GM19035 (cell line): ENCODE data around the gene FBXL13.
"Not testable (repeated sequence)": the region's sequence is repeated elsewhere in the genome, so short reads cannot be mapped to it uniquely, and the experiment has no call there.

ENCODE experiments used
- ATAC-seq: cut with Tn5 transposase; IDR thresholded peaks from one replicate; pipeline ENCODE4 v1.9.1; 2021; ENCODE audit not compliant: unreplicated experiment

FBXL13 gene

DNA sequence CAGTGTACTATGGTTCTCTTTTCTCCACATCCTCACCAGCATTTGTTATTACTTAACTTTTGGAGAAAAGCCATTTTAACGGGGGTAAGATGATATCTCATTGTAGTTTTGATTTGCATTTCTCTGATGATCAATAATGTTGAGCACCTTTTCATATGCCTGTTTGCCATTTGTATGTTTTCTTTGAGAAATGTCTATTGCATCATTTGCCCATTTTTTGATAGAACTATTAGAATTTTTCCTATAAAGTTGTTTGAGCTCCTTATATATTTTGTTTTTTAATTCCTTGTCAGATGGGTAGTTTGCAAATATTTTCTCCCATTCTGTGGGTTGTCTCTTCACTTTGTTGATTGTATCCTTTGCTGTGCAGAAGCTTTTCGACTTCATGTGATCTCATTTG is 172.5 kb downstream of the FBXL13 start:
- not testable (repeated sequence) for ATAC-seq

DNA sequence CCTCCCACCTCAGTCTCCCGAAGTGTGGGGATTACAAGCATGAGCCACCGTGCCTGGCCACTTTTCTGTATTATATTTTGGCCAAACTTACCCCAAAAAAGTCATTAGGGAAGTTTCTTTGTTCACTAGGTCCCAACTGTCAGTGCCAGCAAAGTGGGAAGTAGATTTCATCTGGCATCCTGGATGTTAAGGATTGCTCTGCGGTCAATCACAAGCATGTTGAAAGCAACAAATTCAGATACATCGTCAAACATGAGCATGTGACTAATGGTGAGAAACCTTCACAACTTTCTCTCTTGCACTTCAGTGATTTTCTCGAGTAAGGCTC is 176.1 kb downstream of the FBXL13 start:
- ATAC-seq: no peak

DNA sequence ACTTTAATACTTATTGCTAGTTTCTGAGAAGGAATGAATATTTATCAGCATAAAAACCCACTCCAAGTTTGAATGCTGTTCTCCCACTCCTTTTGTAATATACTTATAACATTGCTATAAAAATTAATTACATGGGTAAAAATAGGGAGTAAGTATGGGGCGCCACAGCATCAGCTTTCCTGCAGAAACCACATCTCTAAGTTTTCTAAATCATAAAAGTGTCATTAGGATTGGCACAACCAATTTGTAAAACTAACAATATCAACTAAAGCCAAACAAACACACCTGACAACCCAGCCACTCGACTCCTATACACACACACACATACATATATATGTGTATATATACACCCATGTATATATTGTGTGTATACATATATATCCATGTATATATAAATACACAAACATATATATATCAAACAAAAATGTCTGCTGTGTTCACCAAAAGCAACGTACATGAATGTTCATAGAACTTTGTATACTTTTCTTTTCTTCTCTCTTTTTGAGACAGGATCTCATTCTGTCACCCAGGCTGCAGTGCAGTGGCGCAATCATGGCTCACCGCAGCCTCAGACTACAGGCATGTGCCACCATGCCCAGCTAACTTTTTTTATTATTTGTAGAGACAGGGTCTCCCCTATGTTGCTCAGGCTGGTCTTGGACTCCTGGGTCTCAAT is 176.6 kb downstream of the FBXL13 start:
- no peak for ATAC-seq

DNA sequence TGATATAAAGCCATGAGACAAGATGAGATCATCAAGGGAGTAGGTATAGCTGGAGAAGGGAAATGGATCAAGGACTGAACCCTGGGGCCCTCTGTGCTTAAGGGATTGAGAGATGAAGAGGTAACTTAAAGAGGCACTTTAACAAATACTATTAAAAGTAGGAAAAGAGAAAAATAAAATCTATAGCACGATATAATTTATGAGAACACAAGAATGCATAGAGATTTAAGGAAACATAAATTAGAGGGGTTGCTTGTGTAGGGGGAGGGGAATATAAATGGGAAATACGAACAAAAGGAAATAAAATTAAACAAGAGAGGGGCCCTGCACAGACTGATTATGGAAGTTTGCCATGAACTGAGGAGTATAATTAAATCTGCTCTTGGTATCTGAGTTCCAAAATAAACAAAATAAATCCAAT is 177.4 kb downstream of the FBXL13 start:
- no peak for ATAC-seq

DNA sequence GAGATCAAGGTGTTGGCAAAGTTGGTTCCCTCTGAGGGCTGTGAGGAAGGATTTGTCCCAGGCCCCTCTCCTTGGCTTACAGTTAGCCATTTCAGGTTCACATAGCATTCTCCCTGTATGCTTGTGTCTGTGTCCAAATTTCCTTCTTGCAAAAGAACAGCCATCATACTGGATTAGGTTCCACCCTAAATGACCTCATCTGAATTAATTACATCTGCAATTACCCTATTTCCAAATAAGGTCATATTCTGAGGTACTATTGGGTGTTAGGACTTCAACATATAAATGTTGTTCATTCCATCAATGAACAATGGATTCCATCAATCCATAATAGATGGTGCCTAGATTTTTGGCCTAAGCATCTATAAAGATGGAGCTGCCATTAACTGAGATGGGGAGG is 178.0 kb downstream of the FBXL13 start:
- ATAC-seq: no peak

DNA sequence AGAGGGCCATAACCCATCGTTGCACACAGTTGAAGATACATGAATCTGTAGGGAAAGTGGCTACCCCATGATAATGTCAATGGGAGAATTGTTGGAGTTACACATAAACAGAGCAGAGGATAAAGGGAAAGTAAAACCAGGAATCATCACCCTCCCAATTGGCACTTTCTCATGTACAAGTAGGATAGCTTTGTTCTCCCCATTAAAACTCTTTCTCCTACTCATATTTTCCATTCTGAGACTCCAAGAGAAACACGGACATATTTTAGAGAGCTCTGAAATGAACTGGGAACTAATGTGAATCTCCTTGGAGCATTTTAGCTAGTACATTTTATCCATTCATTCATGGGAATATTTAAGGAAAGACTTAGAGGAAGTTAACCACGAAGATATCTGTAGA is 179.0 kb downstream of the FBXL13 start:
- no peak for ATAC-seq

DNA sequence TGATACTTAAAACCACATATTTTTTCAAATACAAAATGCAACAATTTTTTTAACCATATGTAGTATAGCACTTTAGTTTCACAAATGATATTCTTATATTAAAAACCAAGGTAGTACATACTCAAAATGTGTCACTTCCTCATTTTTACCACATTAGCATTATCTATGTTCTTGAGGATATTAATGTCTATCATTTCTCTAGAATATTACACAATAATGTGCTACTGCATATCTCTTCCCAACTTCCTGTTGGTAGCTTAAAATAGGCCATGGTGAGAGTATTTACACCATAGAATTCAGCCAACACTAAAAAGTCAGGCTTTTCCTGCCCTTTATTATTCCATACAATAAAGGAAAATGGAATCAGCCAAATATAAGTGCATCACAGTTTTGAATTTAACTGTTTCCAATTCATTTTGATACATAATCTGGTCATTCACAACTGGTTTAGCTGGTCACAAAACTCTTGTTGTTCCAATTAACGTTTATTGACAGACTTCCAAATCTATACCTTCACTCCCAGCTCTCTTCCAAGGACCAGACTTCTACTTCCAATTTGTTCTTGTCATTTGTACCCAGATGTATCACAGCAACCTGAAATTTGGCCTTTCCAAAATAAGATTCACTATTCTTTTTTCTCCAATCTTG is 181.8 kb downstream of the FBXL13 start:
- no peak for ATAC-seq

DNA sequence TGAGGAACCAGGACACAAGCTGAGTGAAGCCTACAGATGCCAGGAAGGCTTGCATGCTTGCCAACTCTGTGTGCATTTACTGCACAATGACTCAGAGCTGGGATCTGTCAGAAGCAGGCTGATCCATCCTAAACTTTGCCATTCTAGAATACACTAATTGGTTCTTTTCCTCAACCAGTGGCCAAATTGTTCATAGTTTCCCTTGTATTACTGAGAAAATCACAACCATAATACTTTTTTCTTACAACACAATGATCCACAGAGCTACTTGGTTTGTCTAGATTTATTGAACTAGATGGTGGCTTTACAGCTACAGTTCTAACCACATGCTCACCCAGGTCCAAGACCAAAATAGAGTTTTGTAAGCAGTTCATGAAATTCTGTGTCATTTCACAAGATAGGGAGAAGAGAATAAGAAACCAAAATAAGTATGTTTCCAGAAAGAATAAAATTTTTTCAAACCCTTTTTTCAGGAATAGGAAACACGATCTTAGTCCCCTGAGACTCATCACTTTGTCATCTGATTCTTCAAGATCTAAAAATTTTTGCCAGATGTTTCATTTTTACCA is 182.8 kb downstream of the FBXL13 start:
- no peak for ATAC-seq

DNA sequence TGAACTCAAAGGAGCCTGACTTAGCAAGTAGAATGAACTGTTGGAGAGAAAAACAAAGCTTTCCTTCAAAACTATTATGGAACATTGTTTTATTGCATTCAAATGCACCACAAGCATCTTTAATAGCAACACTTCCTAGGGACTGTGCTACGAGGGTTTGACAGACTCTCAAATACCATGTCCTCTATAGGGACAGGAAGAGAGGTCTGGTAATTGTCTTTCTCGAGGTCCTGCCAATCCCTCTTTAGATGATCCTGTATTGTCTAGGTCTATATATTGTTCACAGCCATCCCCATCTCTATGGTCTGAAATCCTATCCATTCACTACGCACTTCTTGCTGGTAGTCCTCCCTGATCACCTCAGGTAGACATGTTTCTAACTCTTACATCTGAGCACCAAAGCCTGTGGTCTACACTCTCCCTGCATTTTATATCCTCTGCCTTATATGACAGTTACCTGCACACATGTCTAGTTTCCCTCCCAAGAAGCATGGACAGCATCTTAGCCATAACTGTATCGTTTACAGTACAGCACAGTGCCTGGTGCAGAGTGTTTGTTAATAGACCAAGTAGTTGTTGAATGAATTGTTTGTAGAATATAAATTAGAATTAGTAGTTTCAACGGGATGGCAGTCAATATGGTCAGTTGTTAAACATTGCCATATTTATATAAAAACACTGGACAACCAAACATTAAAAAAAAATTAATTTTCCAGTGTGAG is 183.5 kb downstream of the FBXL13 start:
- no peak for ATAC-seq

DNA sequence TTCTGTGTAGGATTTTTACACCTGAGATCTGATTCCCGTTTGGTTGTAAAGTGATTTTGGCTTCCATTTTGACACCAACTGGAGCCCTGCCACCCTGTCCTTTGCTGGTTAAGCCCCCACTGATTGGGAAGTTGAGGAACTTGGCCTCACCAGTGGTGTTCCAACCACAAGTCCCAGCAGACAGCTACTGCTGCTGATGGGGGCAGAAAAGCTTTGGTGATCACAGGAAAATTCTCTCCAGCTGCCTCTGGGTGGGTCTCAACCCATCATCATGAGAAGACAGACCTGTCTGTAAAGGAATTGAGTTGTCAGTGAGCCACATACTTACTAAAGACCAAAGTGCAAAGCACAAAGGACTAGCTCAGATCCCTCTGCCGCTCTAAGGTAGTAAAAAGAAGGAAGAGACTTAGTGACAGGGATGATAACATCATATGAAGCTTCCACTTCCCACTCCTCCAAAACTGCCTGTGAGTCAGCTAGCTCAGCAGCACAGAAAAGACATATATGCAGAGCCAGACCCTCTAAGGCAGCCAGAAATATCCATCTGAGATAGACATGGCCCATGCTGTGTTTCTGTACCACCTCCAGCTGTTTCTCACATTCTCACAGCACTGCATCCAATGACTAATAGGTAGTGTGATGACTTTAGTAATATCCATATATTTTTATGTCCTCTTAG is 184.2 kb downstream of the FBXL13 start:
- no peak for ATAC-seq

DNA sequence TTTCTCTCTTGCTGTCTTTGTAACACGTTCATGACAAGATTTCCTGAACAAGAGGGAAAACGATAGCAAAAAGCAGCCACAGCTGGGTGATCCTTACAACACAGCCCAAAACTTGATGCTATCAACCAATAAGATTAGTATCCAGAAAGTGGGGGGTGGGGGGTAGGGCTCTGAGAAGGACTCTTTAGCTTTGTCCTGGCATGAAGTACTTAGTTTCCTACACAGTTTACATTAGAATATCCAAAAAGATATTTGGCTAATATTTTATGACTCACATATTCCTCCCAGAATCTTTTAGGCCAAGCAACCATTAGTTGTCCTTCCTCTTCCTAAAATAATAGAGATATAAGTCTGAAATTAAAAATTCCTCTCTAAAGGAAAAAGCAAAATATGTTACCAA is 184.7 kb downstream of the FBXL13 start:
- ATAC-seq: no peak

DNA sequence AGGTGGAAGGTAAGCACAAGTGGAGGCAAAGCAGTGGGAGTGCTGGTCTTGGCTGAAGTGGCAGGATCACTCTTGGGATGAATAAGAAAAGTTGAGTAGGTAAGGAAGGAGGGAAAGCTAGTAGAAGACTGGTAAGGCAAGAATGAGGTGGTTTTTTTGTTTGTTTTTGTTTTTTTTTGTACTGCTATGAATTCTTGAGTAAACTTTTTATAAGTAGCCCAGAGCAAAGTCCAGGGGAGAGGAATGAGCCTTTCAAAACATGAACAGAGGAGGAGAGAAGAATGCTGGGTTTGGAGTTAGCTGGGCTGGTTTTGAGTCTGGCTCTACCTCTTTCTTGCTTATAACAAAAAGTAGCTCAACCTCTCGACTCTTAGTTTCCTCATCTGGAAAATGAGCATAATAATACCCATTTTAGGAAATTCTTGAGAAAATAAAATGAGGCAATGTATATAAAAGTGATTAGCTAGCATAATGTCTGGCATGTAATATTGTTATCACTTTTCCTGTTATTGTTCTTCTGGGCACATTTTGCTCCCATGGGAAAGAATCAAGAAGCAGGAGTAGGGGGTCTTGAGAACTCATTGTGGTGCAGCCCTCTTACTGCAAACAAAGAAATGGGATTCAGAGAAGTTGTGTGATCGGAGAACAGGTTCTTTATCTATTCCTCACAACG is 185.9 kb downstream of the FBXL13 start:
- no peak for ATAC-seq

DNA sequence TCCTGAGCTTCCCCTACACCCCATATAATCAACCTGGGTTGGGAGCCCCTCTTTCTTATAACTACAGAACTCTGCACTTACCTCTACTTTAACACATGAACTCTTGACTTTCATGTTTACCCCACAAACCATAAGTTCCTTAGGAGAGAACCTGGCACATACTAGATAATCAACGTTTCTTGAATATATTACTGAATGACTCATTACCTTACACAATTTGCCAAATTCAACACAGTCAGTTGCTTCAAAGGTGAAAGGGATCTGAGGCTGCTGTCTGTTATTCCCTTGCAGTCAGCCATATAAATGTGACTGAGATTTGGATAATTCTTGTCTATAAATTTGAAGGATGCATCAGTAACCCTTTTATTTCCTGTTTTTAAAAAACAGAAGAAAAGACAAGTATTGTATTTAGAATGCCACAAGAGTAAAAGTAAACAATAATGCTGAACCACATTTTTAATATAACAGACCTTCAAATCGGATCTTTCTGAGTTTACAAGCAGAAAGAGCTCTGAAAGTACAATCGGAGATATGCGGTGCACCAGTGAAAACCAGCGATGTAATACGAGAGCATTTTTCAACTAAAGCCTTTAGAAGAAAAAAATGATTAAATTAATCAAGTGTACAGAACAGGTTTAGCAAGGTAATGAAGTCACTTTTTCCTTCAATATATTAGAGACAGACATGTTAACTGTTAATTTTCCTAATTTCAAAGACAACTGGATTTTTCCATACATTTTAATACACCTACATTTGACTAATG is 191.3 kb downstream of the FBXL13 start:
- no peak for ATAC-seq

DNA sequence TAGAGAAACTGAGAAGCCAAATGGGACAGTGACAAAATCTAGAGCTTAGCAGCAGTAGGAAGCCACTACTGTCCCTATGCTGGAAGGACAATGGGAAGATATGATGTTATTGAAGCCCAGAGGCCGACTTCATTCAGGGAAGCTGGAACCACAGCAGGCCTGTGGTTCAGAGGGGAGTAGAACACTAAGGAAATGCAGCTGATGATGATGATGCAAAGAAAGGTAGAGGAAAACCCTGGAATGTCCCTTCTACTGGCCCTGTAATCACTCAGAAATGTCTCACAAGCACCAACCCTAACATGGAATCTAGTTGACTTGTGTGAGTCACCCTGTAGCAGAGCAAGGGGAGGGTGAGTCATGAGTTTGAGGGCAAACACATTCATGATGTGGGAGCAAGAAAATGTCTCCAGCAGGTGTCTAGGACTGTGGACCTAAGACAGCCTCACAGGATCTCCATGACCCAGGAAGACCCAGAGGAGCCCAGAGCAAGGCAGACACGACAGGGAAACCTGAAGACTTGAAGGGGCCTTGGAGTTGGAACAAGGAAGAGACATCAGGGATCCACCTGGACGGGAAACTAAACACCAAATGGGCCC is 198.8 kb downstream of the FBXL13 start:
- no peak for ATAC-seq

DNA sequence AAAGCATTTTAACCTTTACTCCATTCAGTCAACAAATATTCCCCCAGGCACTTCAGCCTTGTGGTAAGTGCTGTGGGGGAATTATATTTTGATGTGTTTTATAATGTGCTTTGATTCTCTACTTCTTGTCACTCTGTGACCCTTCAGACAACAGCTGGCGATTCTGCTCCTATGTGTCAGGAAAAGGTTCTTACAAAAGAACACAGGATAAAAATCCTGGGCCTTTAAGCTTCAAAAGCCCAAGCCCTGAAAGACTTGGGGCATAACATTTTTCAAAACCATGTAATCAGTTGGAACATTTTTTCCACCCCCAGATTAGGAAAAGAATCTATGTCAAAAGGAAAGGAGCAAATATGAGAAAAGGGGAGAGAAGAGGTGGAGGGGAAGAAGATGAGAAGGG is 199.6 kb downstream of the FBXL13 start:
- ATAC-seq: no peak

DNA sequence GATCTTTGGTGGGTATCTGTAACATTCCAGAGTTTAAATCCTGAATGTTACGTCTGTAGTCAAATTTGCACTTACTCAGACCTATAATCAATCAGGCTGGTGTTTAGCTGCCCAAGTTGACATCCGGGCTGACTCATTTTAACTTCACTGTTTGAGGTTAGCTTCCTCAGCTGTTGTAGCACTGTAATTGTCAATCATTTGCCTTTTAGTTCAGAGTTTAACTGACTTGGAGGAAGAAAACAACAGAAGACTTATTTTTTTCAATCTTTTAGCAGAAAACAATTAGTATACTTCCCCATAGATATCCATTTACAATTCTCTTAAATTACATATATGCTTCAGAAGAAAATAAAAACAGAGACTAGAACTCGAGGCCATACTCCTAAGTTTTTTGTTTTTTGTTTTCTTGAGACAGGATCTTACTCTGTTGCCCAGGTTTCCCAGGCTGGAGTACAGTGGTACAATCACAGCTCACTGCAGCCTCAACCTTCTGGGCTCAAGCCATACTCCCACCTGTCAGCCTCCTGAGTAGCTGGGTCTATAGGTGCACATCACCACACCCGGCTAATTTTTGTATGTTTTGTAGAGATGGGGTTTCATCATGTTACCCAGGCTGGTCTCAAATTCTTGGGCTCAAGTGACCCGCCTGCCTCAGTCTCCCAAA is 200.3 kb downstream of the FBXL13 start:
- peak; percentile 99 for ATAC-seq

DNA sequence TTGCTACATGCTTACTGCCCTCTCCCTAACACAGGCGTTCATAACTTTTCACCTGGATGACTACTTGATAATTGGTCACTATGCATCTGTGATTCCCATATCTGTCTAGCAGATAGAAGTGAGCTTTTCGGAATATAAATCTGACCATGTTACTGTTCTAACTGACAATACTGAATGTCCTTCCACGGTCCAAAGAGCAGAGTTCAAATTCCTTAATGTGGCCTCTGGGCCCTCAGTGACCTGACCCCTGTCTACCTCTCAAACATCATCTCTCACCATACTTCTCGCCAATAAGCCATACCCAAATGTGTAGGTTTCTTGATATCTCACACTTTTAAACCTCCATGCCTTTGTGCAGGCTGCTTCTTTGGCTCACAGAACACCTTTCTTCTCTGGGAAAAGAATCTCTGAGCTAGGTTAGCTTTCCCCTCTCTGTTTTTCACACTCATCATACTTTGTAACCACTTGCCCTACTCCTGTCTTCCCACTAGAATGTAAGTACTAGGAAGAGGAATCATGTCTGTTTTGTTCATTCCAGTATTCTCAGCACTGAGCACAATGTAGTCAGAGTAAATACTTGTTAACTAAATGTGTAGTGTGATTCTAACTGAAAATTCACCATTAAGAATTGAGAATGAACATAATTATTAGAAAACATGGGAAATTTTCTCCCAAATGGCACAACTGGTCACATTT is 201.0 kb downstream of the FBXL13 start:
- peak; percentile 31 for ATAC-seq

DNA sequence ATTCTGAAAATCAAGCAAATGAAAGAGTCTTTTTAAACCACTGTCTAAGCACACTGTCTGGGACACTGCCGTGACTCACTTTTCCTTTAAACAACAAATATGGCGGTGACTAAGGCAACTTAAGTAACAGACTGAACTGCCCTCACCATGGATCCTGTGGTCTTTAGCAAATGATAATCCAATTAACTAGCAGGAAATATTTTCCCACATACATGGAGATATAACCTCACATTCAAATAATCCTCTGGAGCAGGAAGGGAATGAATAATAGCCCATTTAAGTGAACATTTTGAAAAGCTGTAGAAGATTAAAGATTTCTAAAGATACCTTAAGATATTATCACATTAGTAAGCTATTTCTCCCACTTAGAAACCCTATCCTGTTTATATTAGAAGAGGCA is 202.1 kb downstream of the FBXL13 start:
- ATAC-seq: no peak

DNA sequence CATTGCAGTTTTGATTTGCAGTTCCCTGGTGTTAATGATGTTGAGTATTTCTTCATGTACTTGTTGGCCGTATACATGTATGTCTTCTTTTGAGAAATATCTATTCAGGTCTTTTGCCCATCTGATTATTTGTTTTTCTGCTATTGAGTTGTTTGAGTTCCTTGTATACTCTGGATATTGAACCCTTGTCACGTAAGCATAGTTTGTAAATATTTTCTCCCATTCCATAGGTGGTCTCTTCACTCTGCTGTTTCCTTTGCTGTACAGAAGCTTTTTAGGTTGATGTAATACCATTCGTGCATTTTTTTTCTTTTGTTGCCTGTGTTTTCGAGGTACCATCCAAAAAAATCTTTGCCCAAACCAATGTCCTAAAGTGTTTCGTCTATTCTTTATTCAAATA is 205.4 kb downstream of the FBXL13 start:
- ATAC-seq: no peak
